ENCODE data around the gene TSHZ2. TPM values are rescaled to one million over a fixed set of nuclear protein-coding genes. Genes with fewer than 3 reads are reported as not detected.

Gene TSHZ2
- total RNA-seq, 1 donor from 2014 or later: 30.4 TPM

GRCh38 chr20:53070706-53071392 lies 98.7 kb downstream of the TSHZ2 start:
- H3K4me3 ChIP-seq: no peak overlapping the region
- DNase-seq (ENCODE audit: extremely low spot score in 2 of 2): no peak
- no peaks in the 10 kb centered on the region for H3K27me3 ChIP-seq
- TF ChIP-seq CTCF (IDR thresholded peaks at IDR 0.05) (no peak), POLR2AphosphoS5 (IDR thresholded peaks at IDR 0.05; ENCODE audit: insufficient read depth in 1 of 2, low read depth in 1 of 2) (peak in 1 of 2 donors; percentile 21), POLR2A (IDR thresholded peaks at IDR 0.05) (no peak)
- H3K27ac ChIP-seq: no peak overlapping the region
- H3K36me3 ChIP-seq: no peaks in the 10 kb centered on the region
- H3K4me1 ChIP-seq: no peaks in the 10 kb centered on the region
- intact Hi-C loops (cut with DNase I): no loop called here
- no peaks in the 10 kb centered on the region for H3K9me3 ChIP-seq

GRCh38 chr20:53071833-53072232 lies 99.7 kb downstream of the TSHZ2 start:
- DNase-seq (ENCODE audit: extremely low spot score in 2 of 2): no peak
- no peaks in the 10 kb centered on the region for H3K9me3 ChIP-seq
- H3K27me3 ChIP-seq: no peaks in the 10 kb centered on the region
- H3K27ac ChIP-seq: no peak overlapping the region
- TF ChIP-seq CTCF (IDR thresholded peaks at IDR 0.05) (no peak), POLR2A (IDR thresholded peaks at IDR 0.05) (no peak), POLR2AphosphoS5 (IDR thresholded peaks at IDR 0.05; ENCODE audit: insufficient read depth in 1 of 2, low read depth in 1 of 2) (no peak)
- no peaks in the 10 kb centered on the region for H3K36me3 ChIP-seq
- intact Hi-C loops (cut with DNase I): no loop called here
- no peak overlapping the region for H3K4me3 ChIP-seq
- peaks cover under 1% of the 10 kb centered on the region for H3K4me1 ChIP-seq

- no peak for DNase-seq (ENCODE audit: extremely low spot score in 2 of 2)
- H3K36me3 ChIP-seq: no peaks in the 10 kb centered on the region
- H3K9me3 ChIP-seq: no peaks in the 10 kb centered on the region
- no peak overlapping the region for H3K4me3 ChIP-seq
- no peaks in the 10 kb centered on the region for H3K27me3 ChIP-seq
- intact Hi-C loops (cut with DNase I): no loop called here
- no peak overlapping the region for H3K27ac ChIP-seq
- no peak for TF ChIP-seq POLR2A (IDR thresholded peaks at IDR 0.05)
- TF ChIP-seq CTCF (IDR thresholded peaks at IDR 0.05): no peak
- no peak for TF ChIP-seq POLR2AphosphoS5 (IDR thresholded peaks at IDR 0.05; ENCODE audit: insufficient read depth in 1 of 2, low read depth in 1 of 2)
- H3K4me1 ChIP-seq: peaks cover 5% of the 10 kb centered on the region
Measured at GRCh38 chr20:53072923-53073579, 100.9 kb downstream of the TSHZ2 start.

GRCh38 chr20:53073636-53074415 lies 101.7 kb downstream of the TSHZ2 start:
- Histone ChIP-seq H3K4me1 (peaks cover 5% of the 10 kb centered on the region), H3K9me3 (no peaks in the 10 kb centered on the region), H3K36me3 (no peaks in the 10 kb centered on the region), H3K4me3 (no peak overlapping the region), H3K27ac (no peak overlapping the region), H3K27me3 (no peaks in the 10 kb centered on the region)
- intact Hi-C loops (cut with DNase I): no loop called here
- TF ChIP-seq POLR2A (IDR thresholded peaks at IDR 0.05) (no peak), POLR2AphosphoS5 (IDR thresholded peaks at IDR 0.05; ENCODE audit: insufficient read depth in 1 of 2, low read depth in 1 of 2) (no peak), CTCF (IDR thresholded peaks at IDR 0.05) (no peak)
- DNase-seq (ENCODE audit: extremely low spot score in 2 of 2): no peak

Data from vagina (tissue), 2 donors.